ENCODE results near the gene DGKK. TPM values are rescaled to one million over a fixed set of nuclear protein-coding genes. Genes with fewer than 3 reads are reported as not detected.

DGKK gene
- polyA plus RNA-seq, 1 experiment = not detected

- ChIA-PET POLR2A (no interaction called here), CTCF (no interaction called here)
- Histone ChIP-seq H3K4me3 (ENCODE audit: low read depth, low read length) (no peak overlapping the region), H3K36me3 (ENCODE audit: control insufficient read depth, insufficient read depth, low read length) (no peaks in the 10 kb centered on the region), H3K27me3 (ENCODE audit: control insufficient read depth, insufficient read depth, low read length) (no peaks in the 10 kb centered on the region)
- no peak for DNase-seq (ENCODE audit: low read depth)
- no peak for TF ChIP-seq CTCF (IDR thresholded peaks at IDR 0.05; ENCODE audit: insufficient read depth, low read depth, low read length)
Measured at GRCh38 chrX:50492720-50493119, 22.1 kb upstream of the DGKK start.

GRCh38 chrX:50484662-50485061 is 14.0 kb upstream of the DGKK start:
- CTCF ChIA-PET = no interaction called here
- no peak for TF ChIP-seq CTCF (IDR thresholded peaks at IDR 0.05; ENCODE audit: insufficient read depth, low read depth, low read length)
- POLR2A ChIA-PET = no interaction called here

GRCh38 chrX:50483283-50483682 is 12.7 kb upstream of the DGKK start:
- Histone ChIP-seq H3K27me3 (ENCODE audit: control insufficient read depth, insufficient read depth, low read length) (no peaks in the 10 kb centered on the region), H3K36me3 (ENCODE audit: control insufficient read depth, insufficient read depth, low read length) (no peaks in the 10 kb centered on the region), H3K4me3 (ENCODE audit: low read depth, low read length) (no peak overlapping the region)
- ChIA-PET CTCF (no interaction called here), POLR2A (no interaction called here)
- no peak for DNase-seq (ENCODE audit: low read depth)
- TF ChIP-seq CTCF (IDR thresholded peaks at IDR 0.05; ENCODE audit: insufficient read depth, low read depth, low read length) = no peak

More at GRCh38 chrX:50484662-50485061, 14.0 kb upstream of the DGKK start:
- Histone ChIP-seq H3K27me3 (ENCODE audit: control insufficient read depth, insufficient read depth, low read length) (no peaks in the 10 kb centered on the region), H3K4me3 (ENCODE audit: low read depth, low read length) (no peak overlapping the region), H3K36me3 (ENCODE audit: control insufficient read depth, insufficient read depth, low read length) (no peaks in the 10 kb centered on the region)
- no peak for DNase-seq (ENCODE audit: low read depth)

- Histone ChIP-seq H3K27me3 (ENCODE audit: control insufficient read depth, insufficient read depth, low read length) (peaks cover 4% of the 10 kb centered on the region; the same call in 1 of the 2 replicates), H3K36me3 (ENCODE audit: control insufficient read depth, insufficient read depth, low read length) (no peaks in the 10 kb centered on the region), H3K4me3 (ENCODE audit: low read depth, low read length) (no peak overlapping the region)
- ChIA-PET CTCF (no interaction called here), POLR2A (no interaction called here)
- TF ChIP-seq CTCF (IDR thresholded peaks at IDR 0.05; ENCODE audit: insufficient read depth, low read depth, low read length) = no peak
- no peak for DNase-seq (ENCODE audit: low read depth)
Measured at GRCh38 chrX:50475208-50475607, 4.6 kb upstream of the DGKK start.

- ChIA-PET POLR2A (no interaction called here), CTCF (no interaction called here)
- Histone ChIP-seq H3K36me3 (ENCODE audit: control insufficient read depth, insufficient read depth, low read length) (no peaks in the 10 kb centered on the region), H3K27me3 (ENCODE audit: control insufficient read depth, insufficient read depth, low read length) (peaks cover 4% of the 10 kb centered on the region), H3K4me3 (ENCODE audit: low read depth, low read length) (no peak overlapping the region)
- DNase-seq (ENCODE audit: low read depth) = no peak
- no peak for TF ChIP-seq CTCF (IDR thresholded peaks at IDR 0.05; ENCODE audit: insufficient read depth, low read depth, low read length)
Measured at GRCh38 chrX:50471390-50471789, 765 bp upstream of the DGKK start.
